Stimulated activated CD4-positive, alpha-beta T cell treated with anti-CD3 and anti-CD28 coated beads, Interleukin-4, amount 100 ng/mL, for 4 hours (primary cell): ENCODE measurements around the gene DIP2A.
"Not testable (repeated sequence)": the region's sequence is repeated elsewhere in the genome, so short reads cannot be mapped to it uniquely, and the experiment has no call there.

Source experiments
- DNase-seq, 2 experiments: peaks; one replicate each; pipeline ENCODE4 v3.0.0-alpha.2; 2020

DIP2A gene

DNA sequence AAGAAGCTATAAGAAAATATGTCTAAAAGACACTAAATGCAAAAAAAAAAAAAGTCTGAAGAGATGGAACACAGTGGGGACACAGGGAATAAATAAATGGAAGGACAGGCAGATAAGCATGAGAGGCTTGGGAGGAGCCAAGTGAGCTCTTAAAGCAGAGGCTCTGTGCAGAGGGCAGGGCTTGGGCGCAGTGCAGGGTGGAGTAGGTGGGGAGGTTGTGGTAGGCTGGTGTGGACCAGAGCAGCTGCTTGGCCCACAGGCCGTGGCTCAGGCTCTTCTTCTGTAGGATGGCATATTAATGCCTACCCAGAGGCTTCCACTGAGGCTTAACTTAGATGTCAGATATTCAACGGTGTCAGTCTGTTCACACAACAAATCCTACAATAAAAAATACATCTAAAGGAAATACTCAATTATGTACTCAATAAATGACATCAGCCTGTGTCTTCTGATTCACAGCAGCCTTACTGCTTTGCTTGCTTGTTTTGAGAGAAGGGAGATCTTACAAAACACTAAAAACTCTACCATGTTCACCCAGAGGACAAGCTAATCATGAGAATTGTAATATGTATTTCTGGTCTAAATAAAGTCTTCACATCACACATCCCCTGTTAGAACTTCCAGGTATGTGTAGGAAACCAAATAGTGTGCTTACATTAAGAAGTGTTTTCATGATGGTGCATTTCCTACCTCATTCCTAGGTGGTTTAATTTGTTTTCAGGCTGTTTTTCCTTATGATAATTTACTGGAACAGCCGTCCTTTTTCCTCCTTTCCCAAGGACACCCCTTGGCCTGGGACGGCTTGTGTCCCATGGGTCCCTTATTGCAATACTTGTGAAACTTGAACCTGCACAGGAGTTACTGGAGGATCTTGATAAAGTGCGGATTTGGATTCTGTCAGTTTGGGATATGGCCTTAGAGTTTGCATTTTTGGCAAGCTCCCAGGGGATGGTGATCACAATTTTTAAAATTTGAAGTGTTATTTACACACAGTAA, 24.9 kb downstream of the DIP2A start:
- DNase-seq, result no peak

DNA sequence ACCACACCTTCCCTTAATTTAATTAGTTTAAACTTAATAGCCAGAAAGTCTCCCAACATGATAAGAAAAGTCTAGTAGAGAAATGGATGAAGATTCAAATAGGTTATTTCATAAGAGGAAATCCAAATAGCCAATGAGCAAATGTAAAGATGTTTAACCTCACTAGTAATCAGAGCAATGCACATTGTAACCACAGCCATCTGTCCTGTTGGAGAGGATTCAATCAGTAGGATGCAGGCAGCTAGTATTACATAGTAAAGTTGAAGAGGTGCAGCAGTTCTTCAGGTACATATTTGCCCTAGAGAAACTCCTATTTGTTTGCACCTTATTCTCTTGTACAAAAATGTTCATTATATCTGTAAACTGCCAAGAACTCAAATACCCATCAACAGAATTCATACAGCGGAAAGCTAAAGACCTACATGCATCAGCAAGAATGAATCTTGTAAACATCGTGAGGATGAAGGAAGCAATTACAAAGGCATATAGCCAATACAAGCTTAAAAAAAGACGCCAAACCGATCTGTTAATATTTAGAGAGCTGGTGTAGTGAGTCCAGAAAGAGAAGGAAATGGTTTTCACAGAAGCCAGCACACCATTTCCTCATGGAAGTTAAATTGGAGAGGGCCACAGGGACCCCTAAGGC, 27.9 kb downstream of the DIP2A start:
- no peak for DNase-seq

DNA sequence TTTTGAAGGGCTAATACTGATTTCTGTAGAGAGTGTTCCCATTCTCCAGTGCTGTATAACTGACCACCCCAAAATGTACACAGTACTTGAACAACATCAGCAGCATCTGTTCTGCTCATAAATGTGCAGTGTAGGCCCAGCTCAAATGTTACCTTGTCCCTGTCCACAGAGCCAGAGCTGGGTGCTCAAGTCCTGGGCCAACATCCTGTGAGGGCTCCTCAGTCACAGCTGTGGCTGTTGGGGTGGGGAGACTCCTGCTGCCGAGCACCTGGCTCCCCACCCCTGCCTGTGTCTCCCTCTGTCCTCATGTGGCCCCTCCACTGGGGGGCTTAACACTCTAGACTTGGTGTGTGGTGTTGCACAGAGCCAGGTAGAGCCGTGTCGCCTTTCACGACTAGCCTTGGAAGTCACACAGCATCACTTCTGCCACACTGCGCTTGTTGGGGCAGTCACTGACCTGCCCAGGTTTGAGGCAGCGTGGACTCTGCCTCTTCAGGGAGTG, 30.5 kb downstream of the DIP2A start:
- no peak for DNase-seq

DNA sequence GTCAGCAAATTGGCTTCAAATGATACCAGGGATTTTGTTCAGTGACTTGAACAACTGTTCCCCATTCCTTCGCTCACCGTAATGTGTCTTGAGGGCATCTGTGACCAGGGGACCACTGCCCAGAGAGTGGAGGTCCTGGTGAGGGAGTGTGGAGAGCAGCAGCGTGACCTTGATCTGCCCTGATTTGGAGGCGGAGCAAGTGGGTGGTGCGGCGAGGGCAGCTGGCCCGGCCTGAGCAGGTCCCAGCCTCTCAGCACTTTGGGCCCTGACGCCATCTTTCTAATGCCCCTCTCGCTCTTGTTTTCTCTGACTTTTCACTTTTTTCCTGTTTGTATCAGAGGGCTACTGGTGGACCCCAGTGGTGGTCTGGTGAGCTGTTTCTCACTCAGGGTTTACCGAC, 31.1 kb downstream of the DIP2A start:
- no peak for DNase-seq

DNA sequence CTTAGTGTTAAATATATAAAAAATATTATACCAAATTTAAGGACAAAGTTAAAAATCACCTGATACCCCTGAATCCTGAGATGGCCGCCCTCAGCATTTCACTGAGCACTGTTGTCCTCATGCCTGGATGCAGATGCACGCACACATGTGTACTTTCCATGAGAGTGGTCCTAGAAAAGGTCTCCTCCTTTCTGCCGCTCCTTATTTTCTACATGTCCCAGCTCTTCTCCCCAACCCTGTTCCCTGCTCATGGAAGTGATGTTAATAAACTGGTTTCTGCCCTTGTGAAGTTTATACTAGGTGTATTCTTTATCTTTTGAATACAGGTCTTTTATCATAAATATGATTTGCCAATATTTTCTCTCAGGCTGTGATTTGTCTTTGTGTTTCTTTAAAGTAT, 32.9 kb downstream of the DIP2A start:
- no peak for DNase-seq

DNA sequence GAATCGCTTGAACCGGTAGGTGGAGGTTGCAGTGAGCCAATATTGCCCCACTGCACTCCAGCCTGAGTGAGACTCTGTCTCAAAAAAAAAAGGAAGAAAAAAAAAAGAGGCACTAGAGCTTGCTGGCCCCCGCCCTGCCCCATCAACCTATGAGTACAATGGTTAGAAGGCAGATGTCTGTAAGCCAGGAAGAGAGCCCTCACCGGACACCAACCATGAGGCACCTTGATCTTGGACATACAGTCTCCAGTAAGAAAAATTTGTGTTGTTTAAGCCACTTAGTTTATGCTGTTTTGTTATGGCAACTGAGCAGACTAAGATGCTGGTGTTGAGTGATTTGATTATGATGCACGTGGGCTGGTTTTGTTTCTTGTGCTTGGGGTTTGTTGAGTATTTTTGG, 34.2 kb downstream of the DIP2A start:
- no peak for DNase-seq

DNA sequence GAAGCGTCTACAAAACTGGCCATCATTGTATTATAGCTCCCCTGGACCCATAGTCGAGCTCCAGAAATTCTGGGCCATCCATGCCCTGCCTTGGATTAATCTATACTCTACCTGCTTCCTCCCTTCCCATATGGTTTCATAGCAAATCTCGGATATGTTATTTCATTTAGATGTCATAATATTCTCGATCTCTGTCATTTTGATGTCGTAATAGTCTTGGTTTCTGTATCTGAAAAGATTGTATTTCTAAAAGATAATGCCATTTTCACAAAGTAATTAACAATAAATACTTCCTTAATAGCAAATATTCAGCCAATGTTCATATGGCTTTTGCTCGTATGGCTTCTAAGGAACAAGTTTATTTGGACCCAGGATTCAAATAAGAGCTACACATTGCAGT, 35.1 kb downstream of the DIP2A start:
- DNase-seq, result no peak

DNA sequence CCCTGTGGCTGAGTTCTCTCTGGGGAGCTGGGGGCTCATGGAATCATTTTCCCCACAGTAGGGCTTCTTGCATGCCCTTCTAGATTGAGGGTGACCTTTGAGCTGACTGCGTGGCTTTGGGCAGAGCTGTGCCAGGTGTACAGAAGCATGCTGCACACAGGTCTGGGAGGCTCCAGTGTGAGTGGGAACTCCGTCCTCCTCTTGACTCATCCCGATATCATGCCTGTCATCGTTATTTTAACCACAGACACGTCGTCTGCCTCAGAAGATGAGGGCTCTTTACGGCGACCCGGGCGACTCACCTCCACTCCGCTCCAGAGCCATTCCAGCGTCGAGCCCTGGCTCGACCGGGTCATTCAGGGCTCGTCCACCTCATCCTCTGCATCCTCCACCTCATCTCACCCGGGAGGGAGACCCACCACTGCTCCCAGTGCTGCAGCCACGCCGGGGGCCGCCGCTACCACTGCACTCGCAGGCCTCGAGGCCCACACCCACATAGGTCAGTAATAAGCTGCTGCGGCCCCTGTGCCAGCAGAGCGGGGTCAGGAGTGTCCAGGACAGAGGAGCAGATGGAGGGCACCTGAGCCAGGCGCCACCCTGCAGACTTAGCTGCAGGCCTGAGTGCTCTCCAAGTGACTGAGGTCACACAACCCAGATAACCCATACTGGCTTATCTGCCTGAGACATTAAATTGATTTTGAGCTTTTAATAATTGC, 39.8 kb downstream of the DIP2A start:
- no peak for DNase-seq

DNA sequence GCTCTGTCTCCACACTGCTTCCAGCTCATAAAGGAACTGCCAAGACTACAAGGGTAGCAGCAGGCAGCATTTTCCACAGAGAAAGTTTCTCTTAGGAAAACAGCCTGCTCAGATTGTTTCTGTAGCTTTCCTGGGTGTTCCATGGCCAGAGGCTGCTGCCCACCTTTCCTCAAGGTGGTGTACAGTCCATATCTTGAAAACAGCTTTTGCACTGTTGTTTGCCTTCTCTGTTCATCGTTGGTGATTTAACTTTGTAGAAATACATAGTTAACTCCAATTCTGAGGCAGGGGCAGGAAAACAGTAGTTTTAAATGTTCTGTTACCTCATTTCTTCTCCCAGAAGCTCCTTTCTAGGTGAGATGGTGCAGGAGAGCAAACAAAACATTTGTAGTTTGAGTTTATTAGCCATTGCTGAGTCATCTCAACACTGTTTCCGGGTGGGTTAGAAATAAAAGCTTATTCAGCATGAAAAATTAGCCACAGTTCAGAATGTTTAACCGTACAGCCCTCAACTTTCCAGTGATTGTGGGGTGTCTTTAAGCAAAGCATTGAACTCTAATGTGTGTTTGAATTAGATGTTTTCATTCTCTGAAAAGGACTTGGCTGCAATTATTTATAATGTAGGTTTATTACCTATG, 41.7 kb downstream of the DIP2A start:
- DNase-seq, result no peak

DNA sequence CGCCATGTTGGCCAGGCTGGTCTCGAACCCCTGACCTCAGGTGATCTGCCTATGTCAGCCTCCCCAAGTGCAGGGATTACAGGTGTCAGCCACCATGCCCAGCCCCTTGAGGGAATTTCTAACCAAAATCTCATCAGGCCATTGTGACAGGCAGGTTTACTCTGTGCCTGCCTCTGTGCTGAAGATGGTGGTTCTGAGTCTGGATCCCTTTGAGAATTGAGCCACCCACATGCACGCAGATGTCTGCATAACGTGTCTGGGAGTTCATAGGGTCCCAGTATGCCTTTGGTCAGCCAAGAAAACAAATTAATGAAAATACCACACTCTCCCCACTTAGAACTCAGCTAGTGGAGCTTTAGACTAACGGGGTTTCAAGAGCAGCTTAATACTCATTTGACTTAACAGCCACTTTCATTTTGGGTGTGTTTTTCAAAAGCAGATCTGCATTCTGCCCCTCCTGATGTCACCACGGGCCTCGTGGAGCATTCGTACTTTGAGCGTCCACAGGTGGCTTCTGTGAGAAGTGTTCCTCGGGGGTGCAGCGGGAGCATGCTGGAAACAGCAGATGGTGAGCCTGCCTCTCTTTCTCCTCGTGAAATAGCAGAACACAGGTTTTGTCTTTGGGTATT, 45.3 kb downstream of the DIP2A start:
- DNase-seq, result no peak

DNA sequence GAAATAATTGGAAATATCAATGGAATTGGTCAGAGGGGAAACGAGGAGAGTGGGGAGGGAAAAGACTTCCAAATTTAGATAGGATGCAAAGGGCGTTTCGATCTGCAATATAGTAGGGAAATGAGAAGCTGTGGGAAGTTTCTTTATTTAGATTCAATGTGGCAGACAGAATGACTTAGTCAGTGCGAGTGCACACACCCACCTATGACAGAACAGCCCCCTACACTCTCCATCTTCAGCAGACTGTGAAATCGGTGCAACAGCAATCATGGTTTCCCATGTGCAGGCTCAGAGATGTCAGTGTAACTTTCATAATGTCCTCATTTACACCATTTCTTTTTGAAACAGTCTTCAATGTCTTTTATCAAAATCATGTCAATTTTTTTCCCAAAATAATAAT, 46.0 kb downstream of the DIP2A start:
- DNase-seq, result no peak

DNA sequence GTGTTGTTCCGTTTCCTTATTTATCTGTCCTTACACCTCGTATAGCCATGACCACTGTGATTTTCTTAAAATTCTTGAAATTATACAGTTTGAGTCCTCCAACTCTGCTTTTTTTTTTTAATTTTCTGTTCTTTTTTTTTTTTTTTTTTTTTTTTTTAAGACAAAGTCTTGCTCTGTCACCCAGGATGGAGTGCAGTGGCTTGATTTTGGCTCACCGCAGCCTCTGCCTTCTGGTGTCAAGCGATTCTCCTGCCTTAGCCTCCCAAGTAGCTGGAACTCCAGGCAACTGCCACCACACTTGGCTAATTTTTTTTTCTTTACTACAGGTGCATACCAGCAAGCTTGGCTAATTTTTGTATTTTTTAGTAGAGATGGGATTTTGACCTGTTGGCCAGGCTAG, 48.9 kb downstream of the DIP2A start:
- no peak for DNase-seq

DNA sequence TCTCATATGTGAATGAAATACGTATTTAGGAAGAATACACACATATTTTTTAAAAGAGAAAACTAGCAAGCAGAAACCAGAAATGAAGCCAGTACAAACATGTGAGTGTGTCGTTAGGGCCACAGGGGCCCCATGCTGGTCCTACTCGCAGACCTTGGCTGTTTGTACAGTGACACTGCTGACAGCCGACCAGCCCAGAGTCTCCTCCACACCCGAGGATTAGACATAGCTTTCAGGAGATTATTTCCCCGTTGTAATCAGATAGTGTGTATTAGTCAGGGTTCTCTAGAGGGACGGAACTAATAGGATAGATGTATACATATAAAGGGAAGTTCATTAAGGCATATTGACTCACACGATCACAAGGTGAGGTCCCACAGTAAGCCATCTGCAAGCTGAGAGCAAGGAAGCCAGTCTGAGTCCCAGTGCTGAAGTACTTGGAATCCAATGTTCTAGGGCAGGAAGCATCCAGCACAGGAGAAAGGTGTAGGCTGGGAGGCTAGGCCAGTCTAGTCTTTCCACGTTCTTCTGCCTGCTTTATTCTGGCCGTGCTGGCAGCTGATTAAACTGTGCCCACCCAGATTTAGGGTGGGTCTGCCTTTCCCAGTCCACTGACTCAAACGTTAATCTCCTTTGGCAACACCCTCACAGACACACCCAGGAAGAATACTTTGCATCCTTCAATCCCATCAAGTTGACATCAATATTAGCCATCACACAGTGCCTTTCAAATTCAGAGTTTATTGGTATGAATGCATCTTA, 51.2 kb downstream of the DIP2A start:
- no peak for DNase-seq

DNA sequence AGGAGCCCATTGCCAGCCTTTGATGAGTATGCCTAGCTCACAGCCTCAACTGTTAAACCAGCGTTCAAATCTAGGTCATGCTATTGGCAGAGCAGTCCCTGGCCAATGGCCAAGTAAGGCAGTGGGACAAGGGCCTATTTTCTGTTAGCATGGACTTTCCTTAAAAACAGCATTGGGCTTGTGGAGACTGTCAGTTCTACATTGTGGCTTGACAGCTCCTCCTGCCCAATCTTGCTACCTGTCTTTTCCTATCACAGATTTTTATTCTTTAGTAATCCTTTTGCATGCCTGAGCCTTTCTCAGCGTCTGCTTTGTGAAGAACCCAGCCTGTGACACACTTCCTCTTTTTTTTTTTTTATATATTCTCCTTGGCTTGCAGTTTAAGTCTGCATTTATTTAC, 56.4 kb downstream of the DIP2A start:
- no peak for DNase-seq

DNA sequence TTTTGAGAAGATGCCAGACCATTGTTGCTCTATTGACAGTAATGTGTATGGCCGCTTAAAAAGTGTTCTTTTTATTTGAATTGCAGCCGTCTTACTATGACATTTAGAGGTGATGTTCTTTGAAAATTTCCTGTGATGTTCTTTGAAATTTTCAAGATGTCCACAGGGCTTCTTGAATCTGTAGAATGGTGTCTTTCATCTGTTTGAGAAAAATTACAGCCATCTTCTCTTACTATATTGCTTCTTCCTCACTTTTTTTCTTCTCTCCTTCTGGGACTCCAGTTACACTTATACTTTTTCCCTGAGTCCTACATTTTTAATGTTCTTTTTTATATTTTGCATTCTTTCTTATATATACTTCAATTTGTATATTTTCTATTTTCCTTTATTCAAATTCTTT, 57.4 kb downstream of the DIP2A start:
- DNase-seq, result no peak

DNA sequence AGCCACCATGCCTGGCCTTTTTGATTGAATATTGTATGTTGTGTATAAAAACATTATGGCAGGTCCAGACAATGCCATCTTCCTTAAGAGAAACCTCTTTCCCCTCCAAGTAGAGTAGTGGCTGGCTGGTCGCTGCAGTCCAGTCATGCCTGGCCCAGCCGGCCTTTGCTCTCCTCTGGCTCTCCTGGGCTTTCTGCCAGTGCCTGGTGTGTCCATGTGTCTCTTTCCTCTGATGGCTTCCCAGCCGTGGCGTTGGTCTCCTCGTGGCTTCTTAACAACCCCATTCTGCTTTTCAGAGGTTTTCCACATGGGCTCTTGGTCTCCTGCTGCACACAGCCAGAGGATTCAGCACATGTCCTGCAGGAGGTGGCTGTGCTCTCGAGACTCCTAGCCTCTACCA, 58.7 kb downstream of the DIP2A start:
- DNase-seq, result no peak

DNA sequence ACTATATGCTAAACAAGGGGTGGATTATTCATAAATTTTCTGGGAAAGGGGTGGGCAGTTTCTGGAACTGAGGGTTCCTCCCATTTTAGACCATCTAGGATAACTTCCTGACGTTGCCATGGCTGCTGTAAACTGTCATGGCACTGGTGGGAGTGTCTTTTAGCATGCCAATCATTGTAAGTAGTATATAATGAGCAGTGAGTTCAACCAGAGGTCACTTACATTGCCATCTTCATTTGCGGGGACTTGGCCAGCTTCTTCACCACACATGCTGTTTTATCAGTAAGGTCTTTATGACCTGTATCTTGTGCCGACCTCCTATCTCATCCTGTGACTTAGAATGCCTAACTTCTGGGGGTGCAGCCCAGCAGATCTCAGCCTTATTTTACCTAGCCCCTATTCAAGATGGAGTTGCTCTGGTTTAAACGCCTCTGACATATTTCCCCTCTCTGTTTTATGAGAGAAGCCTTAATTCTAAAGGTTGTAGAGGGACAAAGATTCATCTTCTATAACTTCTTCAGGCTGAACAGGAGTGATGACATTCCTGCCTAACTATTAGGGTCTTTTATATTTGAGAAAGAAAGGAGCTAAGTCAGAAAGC, 60.4 kb downstream of the DIP2A start:
- DNase-seq, result no peak

DNA sequence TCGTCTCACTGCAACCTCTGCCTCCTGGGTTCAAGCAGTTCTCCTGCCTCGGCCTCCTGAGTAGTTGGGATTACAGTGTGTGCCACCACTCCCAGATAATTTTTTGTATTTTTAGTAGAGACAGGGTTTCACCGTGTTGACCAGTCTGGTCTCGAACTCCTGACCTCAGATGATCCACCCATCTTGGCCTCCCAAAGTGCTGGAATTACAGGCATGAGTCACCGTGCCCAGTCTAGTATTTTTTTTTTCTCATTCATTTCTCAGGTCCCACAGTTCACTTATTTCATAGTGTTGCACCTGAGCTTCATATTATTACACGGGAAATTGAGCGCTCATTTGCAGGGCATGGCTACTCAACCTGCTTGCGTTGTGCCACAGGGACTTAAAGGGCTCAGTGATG, 68.7 kb downstream of the DIP2A start:
- not testable (repeated sequence) for DNase-seq

DNA sequence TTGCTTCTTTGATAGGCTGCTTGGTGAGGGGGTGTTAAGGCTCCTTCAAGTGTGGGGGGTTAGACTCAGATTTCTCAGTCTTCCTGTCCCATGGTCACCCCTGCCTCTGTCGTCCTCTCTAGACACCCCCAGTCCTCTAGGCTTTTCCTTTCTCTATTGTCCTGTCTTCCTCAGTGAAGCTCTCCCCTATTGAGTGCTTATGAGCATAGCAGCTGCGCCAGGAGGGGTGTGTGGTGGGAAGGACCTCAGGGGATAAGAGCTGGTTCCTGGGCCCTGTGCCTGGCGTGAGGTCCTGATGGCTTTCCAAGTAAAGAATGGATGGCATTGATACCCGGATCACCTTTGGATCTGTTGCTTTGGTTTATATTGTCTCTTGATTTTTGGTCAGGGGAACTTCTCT, 69.1 kb downstream of the DIP2A start:
- DNase-seq, result no peak

DNA sequence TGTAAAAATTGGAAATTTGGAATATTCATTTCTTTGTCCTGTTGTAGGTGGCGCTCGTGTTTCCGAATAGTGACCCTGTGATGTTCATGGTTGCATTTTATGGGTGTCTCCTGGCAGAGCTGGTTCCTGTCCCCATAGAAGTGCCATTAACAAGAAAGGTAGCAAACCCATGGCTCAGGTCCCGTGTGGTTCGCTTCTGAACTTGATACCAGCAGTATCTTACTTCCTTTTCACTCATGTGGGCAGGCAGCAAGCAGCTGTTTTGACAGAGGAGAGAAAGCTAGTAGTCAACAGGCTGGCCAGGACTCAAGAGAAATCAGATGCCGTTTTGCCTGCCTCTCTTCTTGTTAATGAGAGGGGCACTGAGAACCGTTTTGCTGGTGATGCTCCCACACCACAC, 73.4 kb downstream of the DIP2A start:
- no peak for DNase-seq

DNA sequence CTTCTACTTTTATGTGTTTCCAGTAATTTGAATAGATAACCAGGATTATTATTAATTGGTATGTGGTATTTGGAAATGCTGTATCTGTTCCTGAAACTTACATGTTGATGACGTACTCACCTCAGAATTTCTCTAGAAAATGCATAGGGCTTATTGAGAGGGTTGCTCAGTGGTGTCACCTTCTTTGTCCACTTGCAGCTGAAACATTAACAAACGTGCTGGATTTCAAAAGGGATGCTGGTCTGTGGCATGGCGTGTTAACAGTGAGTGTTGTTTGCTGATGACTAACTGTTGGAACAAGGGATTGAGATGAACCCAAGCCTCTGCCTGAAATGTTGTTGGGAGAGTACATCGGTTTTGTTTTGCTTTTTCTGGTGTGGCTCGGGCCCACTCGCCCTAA, 78.3 kb downstream of the DIP2A start:
- no peak for DNase-seq
